HG02840 (cell line): ENCODE measurements around the gene PNKP.
A peak's percentile ranks its signal among the peaks of the same experiment; 100 is the strongest.

ENCODE experiments used
- ATAC-seq: cut with Tn5 transposase; IDR thresholded peaks from one replicate; pipeline ENCODE4 v1.9.1; 2021; ENCODE audit warnings: mild to moderate bottlenecking, moderate library complexity, moderate number of reproducible peaks; ENCODE audit not compliant: unreplicated experiment, low FRiP score

The PNKP gene

DNA sequence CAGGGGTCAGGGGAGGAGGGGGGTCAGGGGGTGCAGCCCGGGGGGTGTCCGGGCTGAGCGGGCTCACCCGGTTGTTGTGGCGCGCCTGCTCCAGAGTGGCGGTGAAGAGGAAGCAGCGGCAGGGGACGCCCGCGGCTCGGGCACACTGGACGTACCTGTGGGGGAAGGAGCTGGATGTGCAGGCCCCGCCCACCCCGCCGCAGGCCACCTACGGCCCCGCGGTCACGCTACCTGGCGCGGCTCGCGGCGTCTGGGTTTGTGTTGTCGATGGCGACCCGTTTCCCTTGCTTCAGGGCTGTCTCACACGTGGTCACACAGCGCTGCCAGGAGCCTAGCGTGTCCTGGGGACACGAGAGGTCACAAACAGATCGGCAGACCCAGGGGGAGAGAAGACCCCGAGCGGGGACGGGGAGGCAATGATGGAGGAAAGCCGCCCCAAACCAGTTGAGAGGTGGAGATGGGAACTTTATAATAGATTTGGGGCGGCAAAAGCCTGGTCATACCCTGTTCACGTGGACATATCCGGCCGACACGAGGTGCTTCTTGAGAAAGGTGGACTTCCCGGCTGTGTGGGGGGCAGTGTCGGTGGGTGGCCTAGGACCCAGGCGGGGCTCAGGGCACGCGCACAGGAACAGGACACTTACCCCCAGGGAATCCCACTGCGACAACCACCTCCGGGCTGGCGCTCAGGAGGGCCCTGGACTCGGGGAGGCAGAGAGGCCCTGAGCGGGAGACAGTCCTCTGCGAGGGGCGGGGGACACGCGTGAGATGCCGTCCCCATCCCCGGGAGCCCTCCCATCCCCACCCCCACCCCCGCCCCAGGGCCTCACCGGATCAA lies 5.6 kb downstream of the PNKP start:
- no peak for ATAC-seq

DNA sequence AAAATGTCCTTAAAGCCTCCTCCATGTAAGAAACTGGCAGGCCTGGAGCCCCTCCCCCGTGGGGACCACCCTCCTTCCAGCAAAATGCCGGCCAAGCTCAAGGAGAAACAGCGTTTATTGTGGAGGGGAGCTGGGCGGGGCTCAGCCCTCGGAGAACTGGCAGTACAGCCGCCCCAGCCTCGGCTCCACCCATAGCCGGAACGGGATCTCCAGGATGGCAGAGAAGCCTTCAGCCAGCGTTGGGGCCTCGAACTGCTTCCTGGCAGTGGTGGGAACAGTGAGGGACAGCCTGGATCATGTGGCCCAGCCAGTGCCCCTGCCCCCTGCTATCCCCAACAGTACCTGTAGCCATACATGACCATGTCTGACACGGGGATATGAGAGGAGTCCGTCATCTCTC lies 6.3 kb downstream of the PNKP start:
- ATAC-seq: no peak

DNA sequence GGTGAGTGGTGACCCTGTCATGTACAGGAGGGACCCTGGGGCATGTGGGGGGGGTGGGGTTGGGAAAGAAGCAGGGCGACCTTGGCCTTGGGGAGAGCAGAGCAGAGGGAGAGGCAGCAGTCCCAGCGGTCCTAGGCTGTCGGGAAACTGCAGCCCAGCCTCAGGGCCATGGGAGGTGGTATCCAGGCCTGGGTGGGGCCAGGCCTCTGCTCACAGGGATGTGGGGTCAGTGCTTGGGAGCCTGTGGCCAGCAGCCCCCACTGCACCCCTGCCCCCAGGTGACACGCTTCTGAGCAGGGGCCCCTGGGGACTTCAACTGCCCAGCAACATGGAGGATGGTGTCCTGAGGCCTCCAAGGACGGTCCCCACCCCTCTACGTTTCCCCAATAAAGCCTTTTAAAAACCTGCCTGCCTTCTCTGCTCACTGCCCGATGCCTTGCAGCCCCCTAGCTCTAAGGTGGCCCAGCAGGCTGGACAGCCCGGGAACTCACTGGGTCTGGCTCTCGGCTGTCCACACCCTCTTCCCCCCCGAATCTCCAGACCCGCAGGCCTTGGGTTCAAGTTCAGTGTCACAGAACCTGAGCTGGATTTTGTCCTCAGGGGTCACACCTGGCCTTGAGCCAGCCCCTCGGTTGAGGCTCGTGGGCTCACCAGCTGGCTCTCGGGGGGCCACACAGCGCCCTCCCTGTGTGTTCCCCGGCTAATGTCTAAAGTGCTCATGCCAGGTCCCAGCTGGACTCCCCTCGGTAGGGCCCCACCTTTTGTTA lies 6.9 kb downstream of the PNKP start:
- ATAC-seq: no peak

DNA sequence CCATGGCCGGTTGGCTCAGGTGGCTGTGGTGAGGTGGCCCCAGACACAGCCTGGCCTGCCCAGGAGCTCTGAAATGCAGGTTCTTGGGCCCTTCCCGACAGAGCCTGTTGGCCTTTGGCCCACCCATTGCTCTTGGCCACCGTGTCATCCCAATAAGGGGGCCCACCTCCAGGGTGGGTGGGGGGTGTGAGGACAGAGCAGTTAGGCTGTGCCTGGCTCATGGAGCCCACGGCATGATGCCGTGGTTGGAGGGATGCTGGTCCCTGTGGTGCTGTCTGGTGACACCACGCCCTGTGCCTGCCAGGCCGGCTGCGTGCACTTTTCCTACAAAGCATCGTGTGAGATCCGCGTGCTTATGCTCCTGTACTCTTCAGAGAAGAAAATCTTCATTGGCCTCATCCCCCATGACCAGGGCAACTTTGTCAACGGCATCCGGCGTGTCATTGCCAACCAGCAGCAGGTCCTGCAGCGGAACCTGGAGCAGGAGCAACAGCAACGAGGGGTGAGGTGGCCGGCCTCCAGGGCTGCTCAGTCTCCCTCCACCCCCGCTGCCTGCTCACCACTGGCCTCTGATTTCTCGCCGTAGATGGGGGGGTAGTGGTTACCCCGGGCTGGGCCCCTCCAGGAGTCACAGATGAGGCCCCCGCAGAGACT lies 7.6 kb downstream of the PNKP start:
- no peak for ATAC-seq

DNA sequence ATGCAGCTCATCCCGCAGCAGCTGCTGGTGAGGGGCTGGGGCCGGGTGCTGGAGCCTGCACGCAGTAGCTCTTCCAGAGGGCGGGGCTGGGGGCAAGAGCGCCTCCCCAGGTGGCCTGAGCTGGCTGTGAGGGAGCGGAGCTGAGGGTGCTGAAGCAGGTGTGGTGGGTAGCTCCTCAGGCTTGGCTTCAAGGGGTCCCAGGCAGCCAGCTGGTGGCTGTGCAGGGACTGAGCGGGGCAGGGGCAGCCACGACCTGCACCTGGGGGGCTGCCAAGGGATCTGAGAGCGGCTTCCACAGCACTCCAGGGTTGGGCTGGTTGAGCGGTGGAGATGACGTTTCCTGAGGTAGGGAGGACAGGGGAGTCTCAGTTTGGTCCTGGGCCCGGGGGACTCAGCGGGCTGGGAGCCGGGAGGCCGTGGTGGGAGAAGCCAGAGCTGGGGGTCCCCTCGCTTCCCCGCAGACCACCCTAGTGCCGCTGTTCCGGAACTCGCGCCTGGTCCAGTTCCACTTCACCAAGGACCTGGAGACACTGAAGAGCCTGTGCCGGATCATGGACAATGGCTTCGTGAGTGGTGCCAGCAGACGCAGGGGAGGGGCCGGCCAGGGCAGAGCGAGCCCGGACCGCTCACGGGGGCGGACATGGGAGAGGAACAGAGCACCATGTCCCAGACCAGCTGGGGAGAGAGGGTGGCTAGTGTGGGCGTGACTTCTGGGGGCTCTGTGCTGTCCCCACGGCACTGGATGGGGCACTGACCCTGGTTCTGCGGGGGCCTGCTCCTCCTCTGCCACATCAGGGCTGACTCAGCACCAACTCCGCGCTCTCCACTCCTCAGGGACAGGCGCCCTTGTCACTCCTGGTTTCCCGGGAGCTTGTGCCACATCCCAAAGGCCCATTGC lies 9.0 kb downstream of the PNKP start:
- ATAC-seq: no peak

DNA sequence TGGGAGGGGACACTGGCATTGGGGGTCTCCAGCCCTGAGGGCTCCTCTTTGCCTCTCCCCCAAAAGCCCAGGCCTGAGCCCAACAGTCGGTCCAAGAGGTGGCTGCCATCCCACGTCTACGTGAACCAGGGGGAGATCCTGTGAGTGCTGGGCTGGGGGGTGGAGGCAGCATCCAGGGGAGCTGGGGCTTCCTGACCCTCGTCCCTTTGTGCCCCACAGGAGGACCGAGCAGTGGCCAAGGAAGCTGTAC lies 9.6 kb downstream of the PNKP start:
- no peak for ATAC-seq

DNA sequence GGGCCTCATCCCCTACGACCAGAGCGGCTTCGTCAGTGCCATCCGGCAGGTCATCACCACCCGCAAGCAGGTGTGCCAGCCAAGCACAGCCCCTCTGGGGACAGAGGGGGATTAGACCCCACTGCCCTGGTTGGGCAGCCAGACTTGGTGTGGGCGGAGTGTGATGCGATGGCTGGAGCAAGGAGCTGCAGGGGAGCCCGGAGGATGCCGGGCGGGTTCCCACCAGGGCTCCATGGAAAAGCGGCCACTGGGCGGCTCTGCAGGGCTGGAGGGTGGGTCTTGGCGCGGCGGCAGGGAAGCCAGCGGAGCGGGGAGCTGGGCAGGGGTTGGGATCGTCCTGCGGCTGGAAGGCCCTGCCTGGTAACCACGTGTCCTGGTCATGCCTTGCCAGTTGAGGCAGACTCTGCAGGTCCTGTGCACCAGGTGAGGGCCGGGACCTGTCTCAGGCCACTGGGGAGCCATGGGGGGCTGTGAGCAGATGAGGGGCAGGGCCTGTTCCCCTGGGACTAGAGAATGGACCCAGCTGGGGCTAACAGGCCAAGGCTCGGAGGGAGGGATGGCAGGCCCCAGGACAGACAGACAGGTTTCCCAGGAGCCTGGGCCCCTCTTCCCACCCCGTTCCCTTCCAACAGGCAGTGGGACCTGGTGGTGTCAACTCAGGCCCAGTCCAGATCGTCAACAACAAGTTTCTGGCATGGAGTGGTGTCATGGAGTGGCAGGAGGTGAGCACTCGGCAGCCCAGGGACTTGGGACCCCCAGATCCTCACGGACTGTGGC lies 10.1 kb downstream of the PNKP start:
- no peak for ATAC-seq

DNA sequence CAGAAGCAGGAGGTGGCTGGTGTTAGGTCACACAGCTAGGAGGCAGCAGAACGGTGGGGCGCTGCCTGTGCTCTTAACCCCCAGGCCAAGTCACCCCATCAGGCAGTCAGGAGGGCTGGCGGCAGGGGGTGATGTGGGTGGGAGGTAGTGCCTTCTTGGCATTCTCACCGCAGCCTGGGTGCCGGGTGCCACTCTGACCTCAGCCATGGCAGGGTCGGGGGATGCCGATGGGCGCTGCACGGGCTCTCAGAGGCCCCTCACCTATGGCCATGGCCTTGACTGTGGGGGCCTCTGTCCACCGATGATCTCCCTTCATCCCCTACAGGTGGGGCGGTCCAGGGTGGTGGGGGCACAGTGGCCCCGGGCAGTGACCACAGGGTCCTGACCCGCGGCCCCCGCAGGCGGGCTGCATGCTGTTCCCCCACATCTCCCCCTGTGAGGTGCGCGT lies 10.8 kb downstream of the PNKP start:
- ATAC-seq: no peak

DNA sequence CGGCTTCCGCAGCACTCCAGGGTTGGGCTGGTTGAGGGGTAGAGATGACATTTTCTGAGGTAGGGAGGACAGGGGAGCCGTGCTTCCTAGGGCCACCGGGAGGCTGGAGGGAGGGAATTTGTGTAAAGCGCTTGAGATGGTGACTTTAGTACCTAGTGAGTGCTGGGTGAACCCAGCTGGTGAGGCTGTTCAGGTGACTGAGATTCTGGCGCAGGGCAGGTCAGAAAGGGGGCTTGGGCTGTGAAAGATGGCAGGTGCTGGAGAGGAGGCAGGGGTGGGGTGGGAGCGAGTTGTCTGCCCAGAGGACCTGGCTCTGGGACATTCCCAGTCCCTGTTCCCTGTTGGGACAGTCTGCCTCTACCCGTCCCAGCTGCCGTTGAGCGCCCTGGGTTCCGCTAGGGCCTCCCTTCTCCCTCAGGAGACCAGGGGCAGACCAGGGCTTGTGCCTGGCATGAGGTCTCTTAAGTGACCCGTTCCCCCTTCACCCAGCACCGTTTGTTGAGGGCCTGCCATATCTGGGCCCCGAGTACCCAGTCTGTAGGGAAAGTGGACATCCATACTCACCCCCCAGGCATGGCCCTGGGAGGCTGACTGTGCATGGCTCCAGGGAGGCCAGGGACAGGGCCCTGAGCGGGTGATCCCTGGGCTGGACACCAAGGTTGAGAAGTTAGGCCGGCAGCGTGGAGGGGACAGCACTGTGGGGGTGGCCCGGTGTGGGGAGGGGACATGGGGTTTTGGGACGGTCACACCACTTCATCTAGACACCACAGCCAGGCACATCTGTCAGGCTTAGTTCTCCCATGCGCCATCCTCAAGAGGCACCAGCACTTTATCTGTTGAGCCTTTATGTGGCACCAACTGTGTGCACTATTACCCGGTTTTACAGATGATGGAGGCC lies 11.5 kb downstream of the PNKP start:
- no peak for ATAC-seq

DNA sequence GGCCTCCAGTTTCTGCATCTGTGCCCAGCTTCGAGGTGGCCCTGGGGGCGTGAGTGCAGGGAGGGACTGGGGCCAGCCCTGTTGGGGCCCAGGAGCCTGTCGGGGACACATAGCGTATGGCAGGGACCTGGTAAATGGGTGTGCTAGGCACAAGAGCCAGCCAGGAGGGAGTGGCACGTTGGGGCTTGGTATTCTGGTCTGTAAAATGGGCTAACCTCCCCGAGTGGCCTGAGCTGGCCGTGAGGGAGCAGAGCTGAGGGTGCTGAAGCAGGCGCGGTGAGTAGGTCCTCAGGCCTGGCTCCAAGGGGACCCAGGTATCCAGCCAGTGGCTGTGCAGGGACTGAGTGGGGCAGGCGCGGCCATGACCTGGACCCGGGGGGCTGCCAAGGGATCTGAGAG lies 12.1 kb downstream of the PNKP start:
- no peak for ATAC-seq

DNA sequence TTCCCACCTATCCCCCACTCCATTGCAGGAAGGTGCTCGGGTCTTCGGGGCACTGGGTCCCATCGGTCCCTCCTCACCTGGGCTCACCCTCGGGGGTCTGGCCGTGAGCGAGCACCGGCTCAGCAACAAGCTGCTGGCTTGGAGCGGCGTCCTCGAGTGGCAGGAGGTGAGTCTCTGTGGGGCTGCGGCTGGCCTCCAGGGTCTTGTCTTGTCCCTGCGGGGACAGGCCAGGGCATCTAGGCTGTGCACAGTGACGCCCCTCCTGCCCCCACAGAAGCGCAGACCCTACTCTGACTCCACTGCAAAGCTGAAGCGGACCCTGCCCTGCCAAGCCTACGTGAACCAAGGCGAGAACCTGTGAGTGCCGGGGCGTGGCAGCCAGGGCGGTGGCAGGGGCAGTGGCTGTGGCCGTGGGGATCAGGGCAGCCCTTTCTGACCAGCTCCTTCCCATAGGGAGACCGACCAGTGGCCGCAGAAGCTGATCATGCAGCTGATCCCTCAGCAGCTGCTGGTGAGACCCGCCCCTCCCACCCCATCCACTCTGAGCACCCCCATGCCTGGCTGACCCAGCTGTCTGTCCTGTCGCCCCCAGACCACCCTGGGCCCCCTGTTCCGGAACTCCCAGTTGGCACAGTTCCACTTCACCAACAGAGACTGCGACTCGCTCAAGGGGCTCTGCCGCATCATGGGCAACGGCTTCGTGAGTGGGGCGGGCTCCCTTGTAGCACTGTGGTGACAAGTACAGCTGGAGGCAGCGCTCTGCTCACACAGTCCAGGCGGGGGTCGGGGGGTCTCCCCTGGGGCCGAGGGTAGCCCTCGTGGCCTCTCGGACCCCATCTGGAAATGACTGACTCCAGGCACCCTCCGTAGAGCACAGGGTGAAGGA lies 12.8 kb downstream of the PNKP start:
- ATAC-seq: no peak

DNA sequence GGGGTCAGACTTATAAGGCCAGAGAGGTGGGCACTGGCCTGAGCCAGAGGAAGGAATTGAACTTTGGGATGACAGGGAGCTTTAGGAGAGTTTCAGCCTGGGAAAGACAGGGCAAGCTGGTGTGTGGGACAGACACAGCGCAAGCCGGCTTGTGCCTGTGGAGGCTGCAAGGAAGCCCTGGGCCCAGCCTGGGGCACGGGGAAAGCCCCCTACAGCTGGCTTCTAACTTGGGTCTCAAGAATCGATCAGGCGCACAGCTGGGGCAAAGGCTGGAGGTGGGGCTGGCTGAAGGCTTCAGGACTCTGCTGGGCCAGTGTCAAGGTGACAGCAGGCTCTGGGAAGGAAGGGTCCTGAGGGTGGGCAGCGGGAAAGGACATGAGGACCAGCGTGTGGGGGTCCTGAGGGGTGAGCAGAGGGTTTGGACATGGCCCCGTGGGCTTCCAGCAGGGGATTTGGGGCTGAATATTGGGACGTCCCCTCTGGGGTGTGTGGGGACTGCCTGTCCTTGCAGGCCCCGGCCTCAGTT lies 13.5 kb downstream of the PNKP start:
- ATAC-seq: no peak

DNA sequence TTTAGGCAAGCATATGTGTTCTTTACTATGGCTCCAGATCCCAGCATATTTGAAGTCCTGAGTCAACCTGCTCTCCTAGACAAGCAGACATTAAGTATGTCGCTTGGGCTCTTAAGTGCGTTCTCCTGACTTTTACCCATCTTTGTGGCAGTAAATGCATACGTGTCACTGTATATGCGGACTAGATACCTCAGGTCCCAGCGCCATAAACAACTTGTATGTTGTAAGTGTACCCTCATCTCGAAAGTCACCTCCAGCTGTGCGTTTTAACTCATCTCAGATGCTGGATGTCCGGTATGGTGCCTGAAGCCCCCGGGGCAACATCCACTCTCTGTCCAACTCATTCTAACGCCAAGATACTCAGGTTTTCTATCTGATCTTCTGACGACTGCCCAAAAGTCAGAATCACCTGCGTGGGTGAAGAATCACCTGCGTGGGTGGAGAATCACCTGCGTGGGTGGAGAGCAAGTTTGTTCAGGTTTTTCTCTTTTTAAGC lies 14.7 kb downstream of the PNKP start:
- ATAC-seq: no peak

DNA sequence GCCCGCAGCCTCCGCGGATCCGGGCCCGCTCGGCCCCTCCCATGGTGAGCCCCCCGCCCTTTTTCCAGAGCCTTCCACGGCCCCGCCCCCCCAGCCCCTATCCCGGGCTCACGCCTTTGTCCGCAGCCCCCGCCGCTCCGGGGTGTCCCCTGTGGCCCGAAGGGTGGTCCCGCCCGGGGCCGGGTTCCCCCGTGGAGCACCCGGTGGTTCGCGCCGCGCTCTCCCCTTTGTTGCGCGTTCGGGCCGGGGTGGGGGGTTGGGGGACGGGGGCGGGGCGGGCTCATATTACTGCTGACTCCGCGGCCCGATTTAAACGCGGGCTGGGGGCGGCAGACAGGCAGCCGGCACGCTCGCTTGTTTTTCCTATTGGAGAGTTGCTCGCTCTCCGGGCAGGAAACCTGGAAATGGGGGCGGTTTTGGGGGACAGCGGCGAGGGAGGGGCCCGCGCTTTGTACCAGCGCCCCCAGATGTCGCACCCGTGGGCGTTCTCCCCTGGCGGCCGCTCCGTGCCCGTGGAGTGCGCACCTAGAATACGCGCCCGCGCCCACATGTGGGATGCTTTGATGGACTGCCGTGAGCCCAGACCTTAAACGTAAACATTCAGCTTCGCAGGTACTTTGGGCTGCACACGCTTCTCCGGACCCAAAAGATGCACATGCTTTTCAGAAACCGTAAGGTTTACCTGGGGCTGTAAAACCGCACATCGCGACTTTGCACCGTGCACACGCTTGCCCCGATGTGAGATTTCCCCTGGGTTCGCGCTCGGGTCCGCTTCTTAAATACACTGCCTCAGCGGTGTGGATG lies 15.7 kb downstream of the PNKP start:
- ATAC-seq: peak; percentile 11

DNA sequence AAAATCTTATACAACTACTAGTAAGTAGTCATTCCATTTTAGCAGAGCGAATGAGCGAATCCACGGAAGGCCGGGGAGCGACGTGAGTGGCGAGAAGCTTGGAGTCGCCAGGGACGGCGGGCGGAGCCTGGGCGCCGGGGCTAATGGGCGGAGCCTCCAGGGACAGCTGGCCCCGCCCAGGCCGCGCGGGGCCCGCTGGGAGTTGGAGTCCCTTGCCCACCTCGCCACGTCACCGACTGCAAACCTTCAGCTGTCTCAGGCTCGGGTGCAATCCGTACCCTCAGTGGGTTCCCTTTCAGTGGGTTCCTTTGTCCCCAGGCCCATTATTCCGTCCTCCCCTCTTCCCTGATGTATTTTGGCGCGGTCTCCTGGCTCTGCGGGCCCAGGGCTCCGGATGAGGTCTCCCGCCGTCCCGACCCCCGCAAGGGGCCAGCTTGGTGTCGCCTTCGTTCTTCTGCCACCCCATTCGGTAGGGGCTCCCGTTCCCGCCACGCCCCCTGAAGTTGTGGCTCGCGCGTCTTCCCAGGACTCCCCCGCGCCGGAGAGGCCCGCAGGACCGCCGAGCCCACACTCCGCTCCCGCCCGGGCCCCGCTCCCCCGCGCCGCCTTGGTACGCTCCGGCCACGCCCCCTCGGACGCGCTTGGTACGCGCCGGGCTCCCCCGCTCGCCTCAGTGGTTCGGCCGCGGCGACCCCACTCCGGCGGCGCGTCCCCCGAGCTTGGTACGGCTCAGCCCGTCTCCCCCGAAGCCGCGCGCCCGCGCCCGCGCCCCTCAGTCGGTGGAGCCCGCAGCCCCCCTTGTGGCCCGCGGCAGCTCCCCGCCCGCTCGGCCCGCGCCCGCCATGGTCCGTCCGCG lies 16.7 kb downstream of the PNKP start, which contains the start of gene PTOV1:
Gene PTOV1 (plus strand): TSS at position 673 of the 856 bp plus-strand sequence.
- ATAC-seq: peak; percentile 74

DNA sequence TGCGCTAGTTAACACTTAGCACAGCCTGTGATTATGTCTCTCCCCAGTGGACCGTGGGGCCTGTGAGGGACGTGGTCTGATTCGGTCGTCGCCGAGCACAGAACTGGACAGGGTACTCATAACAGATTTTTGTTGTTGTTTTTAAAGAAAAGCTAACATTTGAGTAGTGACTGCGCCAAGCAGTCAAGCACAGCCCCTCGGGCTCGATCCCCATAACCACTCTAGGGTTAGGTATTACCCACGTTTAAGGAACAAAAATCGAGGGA lies 17.2 kb downstream of the PNKP start:
- ATAC-seq: no peak
